Astrocyte of the spinal cord (primary cell): ENCODE data around the gene TANC2.

Source experiments
- DNase-seq: peaks from one replicate; pipeline ENCODE4 v3.0.0; 2011; ENCODE audit warnings: low read depth, low spot score
- H3K4me3 ChIP-seq: 2 replicates; pipeline ENCODE4 v1.5.1; 2011; ENCODE audit warnings: low read depth, mild to moderate bottlenecking, low read length, moderate library complexity
- CTCF ChIP-seq: IDR thresholded peaks from 2 replicates; pipeline ENCODE4 v1.5.1; 2012; ENCODE audit warnings: low read depth, mild to moderate bottlenecking, low read length, inconsistent platforms
- in situ Hi-C: cut with HindIII; loops from 2 replicates; pipeline ENCODE4 v1.10.0; 2017; ENCODE audit warnings: low sequenced_read_pairs

Gene TANC2

GRCh38 chr17:62996221-62996620 lies 30.2 kb downstream of the TANC2 start:
- no peak for TF ChIP-seq CTCF
- no peak for DNase-seq
- in situ Hi-C loops, result no loop called here
- no peak overlapping the region for H3K4me3 ChIP-seq

- no peak for DNase-seq
- in situ Hi-C loops, result no loop called here
- no peak for TF ChIP-seq CTCF
- H3K4me3 ChIP-seq, result no peak overlapping the region
Measured at GRCh38 chr17:62998166-62998565, 32.1 kb downstream of the TANC2 start.

- no peak overlapping the region for H3K4me3 ChIP-seq
- no peak for TF ChIP-seq CTCF
- in situ Hi-C loops, result no loop called here
- no peak for DNase-seq
Measured at GRCh38 chr17:62998665-62999393, 32.8 kb downstream of the TANC2 start.

GRCh38 chr17:62999736-63000135 lies 33.7 kb downstream of the TANC2 start:
- TF ChIP-seq CTCF, result no peak
- DNase-seq, result no peak
- in situ Hi-C loops, result no loop called here
- no peak overlapping the region for H3K4me3 ChIP-seq

- no peak overlapping the region for H3K4me3 ChIP-seq
- in situ Hi-C loops, result no loop called here
- DNase-seq, result no peak
- no peak for TF ChIP-seq CTCF
Measured at GRCh38 chr17:63001689-63002394, 35.8 kb downstream of the TANC2 start.

- in situ Hi-C loops, result no loop called here
- DNase-seq, result no peak
- no peak overlapping the region for H3K4me3 ChIP-seq
- TF ChIP-seq CTCF, result no peak
Measured at GRCh38 chr17:63002625-63003024, 36.6 kb downstream of the TANC2 start.
